Smooth muscle cell (in vitro differentiated cells): ENCODE measurements around the gene CTTN. TPM values are rescaled to one million over a fixed set of nuclear protein-coding genes. Genes with fewer than 3 reads are reported as not detected.

ENCODE experiments used
- DNase-seq: peaks from one replicate; lab custom pipeline; 2025; ENCODE audit not compliant: unreplicated experiment; lab: John Stamatoyannopoulos, UW
- H2AFZ ChIP-seq: fragments of 200-600 bp; sonication (generic); 2 replicates; pipeline ENCODE4 v1.6.0; 2016; ENCODE audit warnings: antibody characterized with exemption, low read depth, mild to moderate bottlenecking
- H3F3A ChIP-seq: fragments of 200-600 bp; sonication (generic); 2 replicates; pipeline ENCODE4 v1.6.0; 2017; ENCODE audit warnings: antibody characterized with exemption, low read depth
- H3K27ac ChIP-seq: fragments of 200-600 bp; sonication (generic); 2 replicates; pipeline ENCODE4 v1.5.1; 2016; ENCODE audit warnings: low read depth, mild to moderate bottlenecking
- H3K27me3 ChIP-seq: fragments of 200-600 bp; sonication (generic); 2 replicates; pipeline ENCODE4 v1.6.1; 2016; ENCODE audit warnings: low read depth, mild to moderate bottlenecking
- H3K36me3 ChIP-seq: fragments of 200-600 bp; sonication (generic); 2 replicates; pipeline ENCODE4 v1.5.1; 2016; ENCODE audit warnings: low read depth
- H3K4me1 ChIP-seq: fragments of 200-600 bp; sonication (generic); 2 replicates; pipeline ENCODE4 v1.5.1; 2016; ENCODE audit warnings: low read depth
- H3K4me2 ChIP-seq: fragments of 200-600 bp; sonication (generic); 2 replicates; pipeline ENCODE4 v1.6.0; 2016; ENCODE audit warnings: mild to moderate bottlenecking
- H3K4me3 ChIP-seq: fragments of 200-600 bp; sonication (generic); 2 replicates; pipeline ENCODE4 v1.5.1; 2016; ENCODE audit warnings: mild to moderate bottlenecking
- H3K79me2 ChIP-seq: fragments of 200-600 bp; sonication (generic); 2 replicates; pipeline ENCODE4 v1.6.0; 2016; ENCODE audit warnings: low read depth, mild to moderate bottlenecking
- H3K9ac ChIP-seq: fragments of 200-600 bp; sonication (generic); 2 replicates; pipeline ENCODE4 v1.6.0; 2016; ENCODE audit warnings: low read depth
- H3K9me3 ChIP-seq: fragments of 200-600 bp; sonication (generic); replicated peaks from 2 replicates; pipeline ENCODE4 v1.5.1; 2016; ENCODE audit warnings: low read depth
- H4K20me1 ChIP-seq: fragments of 200-600 bp; sonication (generic); 2 replicates; pipeline ENCODE4 v1.6.0; 2016; ENCODE audit warnings: low read depth
- CTCF ChIP-seq: fragments of 200-600 bp; sonication (generic); IDR thresholded peaks from 2 replicates; pipeline ENCODE4 v1.5.1; 2017; ENCODE audit warnings: borderline replicate concordance, mild to moderate bottlenecking, antibody characterized with exemption; ENCODE audit not compliant: insufficient read depth, poor library complexity, severe bottlenecking
- WGBS: methylation state at CpG from one replicate; pipeline ENCODE4 v1.1.7; 2016; ENCODE audit warnings: low lambda C conversion rate; 5-methylcytosine and 5-hydroxymethylcytosine counted together
- polyA plus RNA-seq: library from polyadenylated mRNA; unstranded; fragments of >200 nt; fragmentation: Nextera tagmentation; extraction: Ambion mirVana; gene quantifications from 2 replicates; pipeline ENCODE4 v1.2.1, GENCODE V29; 2016
- total RNA-seq: library from RNA; depleted of rRNA; stranded (reverse); fragments of >200 nt; gene quantifications from 2 replicates; pipeline ENCODE4 v1.2.3, GENCODE V29; 2014

Gene CTTN
- total and polyA plus RNA-seq, 2 experiments from 2014 or later, result 64.7 to 173 TPM

GRCh38 chr11:70352100-70352499 is 46.2 kb upstream of the CTTN start:
- H3K27ac ChIP-seq, result no peak overlapping the region
- H3K9ac ChIP-seq, result no peak overlapping the region
- H3K79me2 ChIP-seq, result no peaks in the 10 kb centered on the region
- TF ChIP-seq CTCF, result no peak
- no peaks in the 10 kb centered on the region for H3K27me3 ChIP-seq
- no peak overlapping the region for H2AFZ ChIP-seq
- no peak for DNase-seq
- H3K4me1 ChIP-seq, result no peaks in the 10 kb centered on the region
- no peaks in the 10 kb centered on the region for H3F3A ChIP-seq
- no peak overlapping the region for H3K4me2 ChIP-seq
- no peaks in the 10 kb centered on the region for H4K20me1 ChIP-seq
- H3K36me3 ChIP-seq, result peaks cover 21% of the 10 kb centered on the region
- H3K9me3 ChIP-seq, result no peaks in the 10 kb centered on the region
- WGBS, result 95% methylated on average over 1 of the region's 1 CpG
- H3K4me3 ChIP-seq, result no peak overlapping the region

GRCh38 chr11:70352601-70353000 is 45.7 kb upstream of the CTTN start:
- Histone ChIP-seq H3K9ac (no peak overlapping the region), H3K4me2 (no peak overlapping the region), H3K27me3 (no peaks in the 10 kb centered on the region), H3K9me3 (no peaks in the 10 kb centered on the region), H3K27ac (no peak overlapping the region), H3F3A (no peaks in the 10 kb centered on the region), H2AFZ (no peak overlapping the region), H3K36me3 (peaks cover 18% of the 10 kb centered on the region), H3K4me3 (no peak overlapping the region), H3K79me2 (no peaks in the 10 kb centered on the region), H4K20me1 (no peaks in the 10 kb centered on the region), H3K4me1 (no peaks in the 10 kb centered on the region)
- TF ChIP-seq CTCF, result no peak
- DNase-seq, result no peak
- 96% methylated on average over 7 of the region's 19 CpGs for WGBS

- no peak for DNase-seq
- Histone ChIP-seq H3K4me3 (no peak overlapping the region), H3K79me2 (no peaks in the 10 kb centered on the region), H3F3A (no peaks in the 10 kb centered on the region), H3K9ac (no peak overlapping the region), H3K4me2 (no peak overlapping the region), H3K27ac (no peak overlapping the region), H3K36me3 (peaks cover 16% of the 10 kb centered on the region), H3K9me3 (no peaks in the 10 kb centered on the region), H3K4me1 (no peaks in the 10 kb centered on the region), H3K27me3 (no peaks in the 10 kb centered on the region), H4K20me1 (no peaks in the 10 kb centered on the region), H2AFZ (no peak overlapping the region)
- WGBS, result 95% methylated on average over 2 of the region's 2 CpGs
- TF ChIP-seq CTCF, result no peak
These were observed 45.0 kb upstream of the CTTN start for GRCh38 chr11:70353329-70353728.

- Histone ChIP-seq H3K79me2 (no peaks in the 10 kb centered on the region), H3K9me3 (no peaks in the 10 kb centered on the region), H3K4me2 (no peak overlapping the region), H3K27ac (no peak overlapping the region), H2AFZ (no peak overlapping the region), H4K20me1 (no peaks in the 10 kb centered on the region), H3K4me3 (no peak overlapping the region), H3K9ac (no peak overlapping the region), H3K36me3 (peaks cover 19% of the 10 kb centered on the region), H3K27me3 (no peaks in the 10 kb centered on the region), H3F3A (no peaks in the 10 kb centered on the region), H3K4me1 (no peaks in the 10 kb centered on the region)
- WGBS, result 96% methylated on average over 19 of the region's 19 CpGs
- no peak for DNase-seq
- no peak for TF ChIP-seq CTCF
These were observed 44.3 kb upstream of the CTTN start for GRCh38 chr11:70353900-70354568.
